ENCODE results near the gene B3GALNT2.
A peak's percentile ranks its signal among the peaks of the same experiment; 100 is the strongest.
"Not testable (repeated sequence)": the region's sequence is repeated elsewhere in the genome, so short reads cannot be mapped to it uniquely, and the experiment has no call there.

Gene B3GALNT2

DNA sequence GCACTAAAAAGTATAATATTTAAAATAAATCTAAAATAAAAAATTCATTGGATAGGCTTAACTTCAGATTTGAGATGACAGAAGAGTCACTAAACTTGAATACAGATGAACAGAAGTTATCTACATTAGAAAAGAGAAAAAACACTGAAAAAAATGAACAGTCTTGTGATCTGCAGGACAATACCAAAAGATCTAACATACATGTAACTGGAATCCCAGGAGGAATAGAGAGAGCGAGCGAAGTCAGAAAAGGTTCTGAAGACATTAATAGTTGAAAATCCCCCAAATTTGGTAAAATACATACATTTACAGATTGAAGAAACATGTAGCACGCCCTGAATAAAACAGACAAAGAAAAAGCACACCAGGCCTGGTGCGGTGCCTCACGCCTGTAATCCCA, 21.2 kb downstream of the B3GALNT2 start:
- Histone ChIP-seq H3K27me3 (replicated peaks) (no peaks in the 10 kb centered on the region), H3K36me3 (replicated peaks) (peaks cover 22% of the 10 kb centered on the region)
- TF ChIP-seq, protein P1, sequence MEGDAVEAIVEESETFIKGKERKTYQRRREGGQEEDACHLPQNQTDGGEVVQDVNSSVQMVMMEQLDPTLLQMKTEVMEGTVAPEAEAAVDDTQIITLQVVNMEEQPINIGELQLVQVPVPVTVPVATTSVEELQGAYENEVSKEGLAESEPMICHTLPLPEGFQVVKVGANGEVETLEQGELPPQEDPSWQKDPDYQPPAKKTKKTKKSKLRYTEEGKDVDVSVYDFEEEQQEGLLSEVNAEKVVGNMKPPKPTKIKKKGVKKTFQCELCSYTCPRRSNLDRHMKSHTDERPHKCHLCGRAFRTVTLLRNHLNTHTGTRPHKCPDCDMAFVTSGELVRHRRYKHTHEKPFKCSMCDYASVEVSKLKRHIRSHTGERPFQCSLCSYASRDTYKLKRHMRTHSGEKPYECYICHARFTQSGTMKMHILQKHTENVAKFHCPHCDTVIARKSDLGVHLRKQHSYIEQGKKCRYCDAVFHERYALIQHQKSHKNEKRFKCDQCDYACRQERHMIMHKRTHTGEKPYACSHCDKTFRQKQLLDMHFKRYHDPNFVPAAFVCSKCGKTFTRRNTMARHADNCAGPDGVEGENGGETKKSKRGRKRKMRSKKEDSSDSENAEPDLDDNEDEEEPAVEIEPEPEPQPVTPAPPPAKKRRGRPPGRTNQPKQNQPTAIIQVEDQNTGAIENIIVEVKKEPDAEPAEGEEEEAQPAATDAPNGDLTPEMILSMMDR (IDR thresholded peaks at IDR 0.05; ENCODE audit: low read depth, low read length, missing control alignments) = no peak

DNA sequence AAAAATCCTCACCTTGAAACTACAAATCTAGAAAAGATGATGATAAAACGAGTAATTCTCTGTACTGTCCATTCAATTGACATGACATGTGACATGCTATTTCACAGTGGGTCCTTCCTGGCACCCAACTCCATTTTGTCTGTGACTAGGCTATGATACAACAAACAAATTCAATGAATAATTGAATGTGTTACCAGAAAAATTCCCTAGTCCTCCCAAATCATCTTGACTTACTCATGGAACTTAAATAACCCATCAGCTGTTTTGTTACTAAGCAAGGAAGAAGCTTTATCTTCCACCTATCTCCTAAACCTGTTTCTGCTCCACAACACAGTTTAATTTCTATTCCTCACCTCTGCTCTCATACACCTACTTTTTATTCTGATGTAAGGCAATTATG, 30.4 kb downstream of the B3GALNT2 start:
- peaks cover 15% of the 10 kb centered on the region for H3K36me3 ChIP-seq (replicated peaks)
- in situ Hi-C loops (cut with HindIII; ENCODE audit: low pct_ligation_motif_present, low sequenced_read_pairs) = no loop called here

More for the DNA sequence above, 21.2 kb downstream of the B3GALNT2 start:
- in situ Hi-C loops (cut with HindIII; ENCODE audit: low pct_ligation_motif_present, low sequenced_read_pairs) = no loop called here
- Histone ChIP-seq H3K4me3 (ENCODE audit: low read depth, low read length) (no peak overlapping the region), H3K27ac (no peak overlapping the region)
- DNase-seq = no peak

DNA sequence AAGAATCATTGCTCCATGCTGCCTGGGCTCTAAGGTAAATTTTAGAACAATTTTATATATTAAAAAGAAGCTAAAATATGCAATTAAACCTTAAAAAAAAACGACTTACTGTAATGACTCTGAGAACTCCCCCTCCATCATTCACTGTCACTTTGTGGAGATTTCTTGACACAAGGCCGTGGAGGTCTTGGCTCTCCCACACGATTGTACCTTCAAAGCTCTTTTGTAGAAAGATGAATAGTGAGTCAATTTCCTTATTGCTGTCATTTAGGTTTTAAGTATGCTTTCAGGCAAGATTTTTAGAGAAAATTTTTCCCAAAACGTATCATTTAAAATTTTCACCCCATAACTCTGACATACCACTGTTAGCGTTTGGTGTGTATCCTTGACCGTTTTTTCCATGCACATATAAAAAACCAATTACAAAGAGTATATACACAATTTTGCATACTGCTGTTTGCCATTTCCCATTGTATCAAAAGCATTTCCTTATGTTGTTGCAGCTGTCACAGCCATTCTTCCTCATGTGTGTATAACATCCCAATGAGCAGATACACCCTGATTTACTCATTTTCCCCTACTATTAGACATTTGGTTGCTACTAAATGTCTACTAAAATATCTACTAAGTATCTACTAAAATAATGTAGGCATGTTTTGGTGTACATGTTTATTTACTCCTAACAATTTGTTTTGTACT, 33.4 kb downstream of the B3GALNT2 start:
- Histone ChIP-seq H3K27me3 (replicated peaks) (no peaks in the 10 kb centered on the region), H3K36me3 (replicated peaks) (peaks cover 5% of the 10 kb centered on the region), H3K4me3 (ENCODE audit: low read depth, low read length) (no peak overlapping the region), H3K27ac (no peak overlapping the region)
- in situ Hi-C loops (cut with HindIII; ENCODE audit: low pct_ligation_motif_present, low sequenced_read_pairs) = no loop called here
- TF ChIP-seq, protein P1 (IDR thresholded peaks at IDR 0.05; ENCODE audit: low read depth, low read length, missing control alignments) = no peak
- DNase-seq = no peak

More for the DNA sequence above, 30.4 kb downstream of the B3GALNT2 start:
- DNase-seq = no peak
- no peak overlapping the region for H3K27ac ChIP-seq
- H3K27me3 ChIP-seq (replicated peaks) = no peaks in the 10 kb centered on the region
- TF ChIP-seq, protein P1 (IDR thresholded peaks at IDR 0.05; ENCODE audit: low read depth, low read length, missing control alignments) = no peak
- no peak overlapping the region for H3K4me3 ChIP-seq (ENCODE audit: low read depth, low read length)

DNA sequence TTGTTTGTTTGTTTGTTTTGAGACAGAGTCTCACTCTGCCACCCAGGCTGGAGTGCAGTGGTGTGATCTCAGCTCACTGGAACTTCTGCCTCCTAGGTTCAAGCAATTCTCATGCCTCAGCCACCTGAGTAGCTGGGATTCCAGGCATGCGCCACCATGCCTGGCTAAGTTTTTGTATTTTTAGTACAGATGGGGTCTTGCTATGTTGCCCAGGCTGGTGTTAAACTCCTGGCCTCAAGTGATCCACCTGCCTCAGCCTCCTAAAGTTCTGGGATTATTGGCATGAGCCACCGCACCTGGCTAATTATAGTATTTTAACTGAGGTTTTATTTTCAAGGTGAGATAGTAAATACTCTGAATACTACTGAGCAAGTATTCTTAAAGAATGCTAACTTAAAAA, 34.4 kb downstream of the B3GALNT2 start:
- in situ Hi-C loops (cut with HindIII; ENCODE audit: low pct_ligation_motif_present, low sequenced_read_pairs); DNase-seq; H3K4me3 ChIP-seq (ENCODE audit: low read depth, low read length); H3K36me3 ChIP-seq (replicated peaks); H3K27me3 ChIP-seq (replicated peaks); H3K27ac ChIP-seq: not testable (repeated sequence)

DNA sequence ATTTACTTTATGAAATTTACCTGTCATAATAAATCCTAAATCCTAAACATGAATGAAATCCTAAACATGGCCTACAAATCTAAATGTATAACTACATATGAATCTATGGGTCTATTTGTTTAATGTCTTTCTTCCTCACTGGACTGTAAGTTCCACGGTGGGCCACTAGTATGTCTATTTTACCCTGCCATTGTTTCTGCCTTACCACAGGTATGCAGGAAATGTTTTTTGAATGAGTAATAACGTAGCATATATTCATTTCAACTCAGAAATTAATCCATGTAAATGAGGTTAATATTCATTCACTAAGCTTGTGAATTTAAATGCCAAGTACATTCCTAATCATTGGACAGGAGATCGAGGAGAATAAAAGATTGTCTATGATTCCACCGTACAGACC, 35.3 kb downstream of the B3GALNT2 start:
- in situ Hi-C loops (cut with HindIII; ENCODE audit: low pct_ligation_motif_present, low sequenced_read_pairs) = no loop called here
- Histone ChIP-seq H3K36me3 (replicated peaks) (peaks cover 4% of the 10 kb centered on the region), H3K27ac (no peak overlapping the region), H3K27me3 (replicated peaks) (no peaks in the 10 kb centered on the region), H3K4me3 (ENCODE audit: low read depth, low read length) (no peak overlapping the region)
- TF ChIP-seq, protein P1 (IDR thresholded peaks at IDR 0.05; ENCODE audit: low read depth, low read length, missing control alignments) = peak; percentile 40
- peak; percentile 58 for DNase-seq

DNA sequence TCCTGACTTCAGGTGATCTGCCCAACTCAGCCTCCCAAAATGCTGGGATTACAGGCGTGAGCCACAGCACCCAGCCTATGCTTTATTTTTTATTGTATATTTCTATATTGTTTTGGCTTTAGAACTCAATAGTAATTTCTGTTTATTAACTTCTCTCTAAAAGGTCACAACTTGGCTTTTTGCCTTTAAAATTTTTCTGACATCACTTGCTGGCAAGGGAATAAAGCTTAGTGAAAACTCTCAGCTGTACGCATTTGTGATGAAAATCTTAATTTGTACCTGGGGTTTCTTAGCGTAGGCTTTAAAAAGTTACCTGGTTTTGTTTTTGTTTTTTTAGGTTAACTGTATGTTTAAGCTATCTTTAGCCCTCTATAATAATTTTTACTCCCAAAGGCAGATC, 36.2 kb downstream of the B3GALNT2 start:
- H3K27ac ChIP-seq = no peak overlapping the region
- no peaks in the 10 kb centered on the region for H3K27me3 ChIP-seq (replicated peaks)
- H3K36me3 ChIP-seq (replicated peaks) = peaks cover 4% of the 10 kb centered on the region
- no peak for DNase-seq
- in situ Hi-C loops (cut with HindIII; ENCODE audit: low pct_ligation_motif_present, low sequenced_read_pairs) = no loop called here
- TF ChIP-seq, protein P1 (IDR thresholded peaks at IDR 0.05; ENCODE audit: low read depth, low read length, missing control alignments) = no peak
- no peak overlapping the region for H3K4me3 ChIP-seq (ENCODE audit: low read depth, low read length)

Measured in brain microvascular endothelial cell (primary cell).